C4-2B (cell line): ENCODE measurements around the gene CELSR3.

Source experiments
- ZFX ChIP-seq: fragments of 450-650 bp; IDR thresholded peaks from 2 replicates; pipeline ENCODE4 v1.6.1; 2017
- TF ChIP-seq, protein P1 (sequence below): fragments of 450-650 bp; conservative IDR thresholded peaks from 2 replicates; pipeline ENCODE4 v1.5.1; 2017; ENCODE audit warnings: mild to moderate bottlenecking

GRCh38 chr3:48599509-48600285, 63.0 kb downstream of the CELSR3 start:
- TF ChIP-seq, protein P1, sequence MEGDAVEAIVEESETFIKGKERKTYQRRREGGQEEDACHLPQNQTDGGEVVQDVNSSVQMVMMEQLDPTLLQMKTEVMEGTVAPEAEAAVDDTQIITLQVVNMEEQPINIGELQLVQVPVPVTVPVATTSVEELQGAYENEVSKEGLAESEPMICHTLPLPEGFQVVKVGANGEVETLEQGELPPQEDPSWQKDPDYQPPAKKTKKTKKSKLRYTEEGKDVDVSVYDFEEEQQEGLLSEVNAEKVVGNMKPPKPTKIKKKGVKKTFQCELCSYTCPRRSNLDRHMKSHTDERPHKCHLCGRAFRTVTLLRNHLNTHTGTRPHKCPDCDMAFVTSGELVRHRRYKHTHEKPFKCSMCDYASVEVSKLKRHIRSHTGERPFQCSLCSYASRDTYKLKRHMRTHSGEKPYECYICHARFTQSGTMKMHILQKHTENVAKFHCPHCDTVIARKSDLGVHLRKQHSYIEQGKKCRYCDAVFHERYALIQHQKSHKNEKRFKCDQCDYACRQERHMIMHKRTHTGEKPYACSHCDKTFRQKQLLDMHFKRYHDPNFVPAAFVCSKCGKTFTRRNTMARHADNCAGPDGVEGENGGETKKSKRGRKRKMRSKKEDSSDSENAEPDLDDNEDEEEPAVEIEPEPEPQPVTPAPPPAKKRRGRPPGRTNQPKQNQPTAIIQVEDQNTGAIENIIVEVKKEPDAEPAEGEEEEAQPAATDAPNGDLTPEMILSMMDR, result no peak
- no peak for TF ChIP-seq ZFX
